GM12801 (cell line): Measurements from ENCODE around the gene DNAJC15.

Experiments
- CTCF ChIP-seq: IDR thresholded peaks from one replicate; pipeline ENCODE4 v1.5.1; 2011; ENCODE audit warnings: control low read depth; ENCODE audit not compliant: insufficient read length; ENCODE audit errors: extremely low read depth

The DNAJC15 gene

DNA sequence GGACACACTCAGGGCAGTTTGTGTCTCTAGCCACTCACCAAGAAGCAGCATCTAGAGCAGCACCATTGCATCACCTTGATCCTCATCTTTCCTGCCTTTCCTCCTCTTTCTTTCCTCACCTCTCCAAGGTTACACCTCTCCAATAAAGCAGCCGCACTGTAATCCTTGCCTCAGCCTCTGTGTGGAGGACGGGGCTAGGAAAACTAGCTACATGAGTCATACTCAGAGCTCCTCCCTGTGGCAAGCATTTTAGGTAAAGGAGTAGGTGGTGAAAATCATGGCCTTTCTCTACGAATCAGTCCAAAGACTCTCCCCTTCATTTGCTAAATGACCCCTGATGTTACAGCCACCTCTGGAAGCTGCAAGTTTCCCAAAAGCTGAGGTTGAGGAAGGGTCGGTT lies 108.9 kb downstream of the DNAJC15 start:
- no peak for TF ChIP-seq CTCF

DNA sequence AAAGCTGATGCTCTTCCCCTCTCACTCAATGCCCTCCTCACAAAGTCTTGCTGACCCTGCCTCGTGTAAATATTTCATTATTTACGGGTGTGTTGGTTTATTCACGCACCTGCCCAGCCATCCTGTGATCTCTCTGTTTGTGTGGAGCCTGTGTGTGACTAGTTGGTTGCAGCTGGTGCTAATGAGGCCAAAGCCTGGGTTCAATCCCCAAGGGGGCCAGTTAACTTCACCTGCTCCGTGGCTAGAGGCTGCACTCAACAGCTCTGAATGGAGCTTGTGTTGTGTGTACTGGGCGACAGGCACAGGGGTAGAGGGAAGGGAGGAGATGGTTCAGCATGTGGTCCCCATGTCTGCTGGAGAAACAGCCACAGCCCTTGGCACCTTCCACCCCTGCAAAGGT lies 109.5 kb downstream of the DNAJC15 start:
- TF ChIP-seq CTCF, result no peak

GRCh38 chr13:43133792-43134191 lies 110.4 kb downstream of the DNAJC15 start:
- TF ChIP-seq CTCF, result no peak

GRCh38 chr13:43134868-43135267 lies 111.5 kb downstream of the DNAJC15 start:
- TF ChIP-seq CTCF, result no peak

GRCh38 chr13:43135516-43135915 lies 112.1 kb downstream of the DNAJC15 start:
- TF ChIP-seq CTCF, result no peak

DNA sequence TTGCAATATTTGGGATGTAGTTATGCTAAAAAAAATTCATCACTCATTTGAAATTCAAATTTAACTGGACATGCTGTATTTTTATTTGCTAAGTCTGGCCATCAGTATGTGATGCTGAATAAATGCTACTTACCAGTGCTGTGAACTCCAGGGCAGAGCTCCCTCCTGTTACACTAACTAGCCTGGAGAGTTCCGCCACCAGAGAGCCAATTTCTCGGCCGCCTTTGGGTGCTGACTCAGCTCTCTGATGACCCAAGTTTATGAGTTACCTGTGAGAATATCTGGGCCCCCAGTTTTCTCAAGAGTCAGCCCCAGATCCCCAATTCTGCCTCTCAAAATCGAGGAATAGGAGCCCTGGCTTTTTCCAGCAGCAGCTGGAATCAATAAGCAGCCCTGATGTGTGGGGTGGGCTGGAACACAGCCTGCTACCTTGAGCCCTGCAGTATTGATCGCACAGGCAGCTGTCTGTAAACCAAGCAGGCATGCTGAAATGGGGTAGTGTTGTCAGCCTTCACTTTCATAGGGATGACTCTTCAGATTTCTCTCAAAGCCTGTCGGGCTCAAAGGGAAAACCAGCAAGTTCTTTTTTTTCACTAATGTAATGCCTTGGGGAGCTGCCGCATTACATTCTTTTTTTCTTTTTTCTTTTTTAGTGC lies 113.7 kb downstream of the DNAJC15 start:
- no peak for TF ChIP-seq CTCF

DNA sequence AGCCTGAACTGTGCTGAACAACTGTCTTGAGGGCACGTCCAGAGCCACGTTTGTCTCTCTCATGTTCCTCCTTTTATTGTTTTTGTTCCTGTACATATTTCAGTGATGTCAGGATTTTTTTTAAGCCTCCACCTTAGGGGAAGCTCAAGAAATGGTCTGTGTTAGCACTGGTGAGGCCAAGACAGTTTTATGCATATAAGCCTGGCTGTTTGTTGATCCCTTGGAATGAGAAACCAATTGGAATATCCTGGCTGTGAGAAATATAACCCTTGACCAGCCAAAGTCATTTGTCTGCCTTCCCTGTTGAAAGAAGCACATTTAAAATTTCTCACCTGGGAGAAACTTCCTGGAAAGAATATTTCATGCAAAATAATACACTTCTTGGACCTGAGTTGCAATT lies 115.8 kb downstream of the DNAJC15 start:
- TF ChIP-seq CTCF, result no peak

DNA sequence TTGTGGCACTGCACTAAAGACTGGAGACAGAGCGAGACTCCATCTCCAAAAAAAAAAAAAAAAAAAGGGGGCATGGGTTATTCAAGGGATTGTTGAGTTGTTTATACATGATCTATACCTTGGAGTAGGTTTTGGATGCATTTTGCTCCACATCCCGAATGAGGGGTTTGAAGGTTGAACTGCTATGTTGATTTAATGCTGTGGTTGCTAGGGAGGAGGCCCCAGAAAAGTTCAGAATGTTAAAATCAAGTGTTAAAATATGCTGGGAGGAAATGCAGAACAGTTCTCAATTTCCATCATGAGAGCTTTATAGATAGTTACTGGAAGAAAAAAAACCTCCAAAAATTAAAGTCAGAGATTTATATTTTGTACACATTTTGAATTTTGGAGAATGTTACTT lies 116.5 kb downstream of the DNAJC15 start:
- no peak for TF ChIP-seq CTCF
